ENCODE measurements around the gene WNT7B.

Gene WNT7B

DNA sequence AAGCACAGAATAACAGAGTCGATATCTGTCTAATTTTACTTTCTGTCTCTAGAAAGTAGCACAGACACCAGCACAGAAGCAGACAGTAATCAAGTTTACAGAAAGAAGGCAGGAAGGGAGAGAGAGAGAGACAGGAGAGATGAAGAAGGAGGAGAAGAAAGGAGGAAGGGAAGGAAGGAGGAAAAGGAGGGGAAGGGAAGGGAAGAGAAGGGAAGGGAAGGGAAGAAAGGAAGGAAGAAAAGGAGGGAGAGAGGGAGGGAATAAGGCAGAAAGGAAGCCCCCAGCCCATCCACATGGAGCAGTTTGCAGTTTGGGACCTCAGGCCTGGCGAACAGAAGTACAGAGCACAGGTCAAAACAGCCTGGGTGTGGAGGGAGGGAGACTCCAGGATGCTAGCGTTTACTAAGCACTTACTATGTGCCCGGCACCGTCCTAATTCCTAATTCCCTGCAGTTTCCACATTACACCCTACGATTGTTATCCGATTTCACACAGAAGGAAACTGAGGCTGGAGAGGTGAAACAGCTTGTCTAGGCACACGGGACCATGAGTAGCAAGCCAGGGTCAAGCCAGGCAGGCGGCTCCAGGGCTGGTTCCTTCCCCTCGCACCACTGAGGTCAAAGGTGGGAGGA is 46.0 kb upstream of the WNT7B start:
- DNase-seq (ENCODE audit: extremely low spot score), result no peak
- ChIA-PET POLR2A (interaction anchor here (1.1 to 1.3 kb wide), 2 partner anchors 13 to 50 kb away, joined by 3 to 4 read pairs; no protein-coding TSS in a partner anchor), CTCF (no interaction called here)
- TF ChIP-seq FOXK2 (IDR thresholded peaks at IDR 0.05), result no peak
- no peak for TF ChIP-seq HDGF (IDR thresholded peaks at IDR 0.05; ENCODE audit: borderline replicate concordance)
- TF ChIP-seq LEF1 (IDR thresholded peaks at IDR 0.05; ENCODE audit: borderline replicate concordance), result no peak
- no peak for TF ChIP-seq BHLHE40 (IDR thresholded peaks at IDR 0.05; ENCODE audit: borderline replicate concordance)
- no peak for TF ChIP-seq SUZ12 (IDR thresholded peaks at IDR 0.05)
- TF ChIP-seq, protein P1, sequence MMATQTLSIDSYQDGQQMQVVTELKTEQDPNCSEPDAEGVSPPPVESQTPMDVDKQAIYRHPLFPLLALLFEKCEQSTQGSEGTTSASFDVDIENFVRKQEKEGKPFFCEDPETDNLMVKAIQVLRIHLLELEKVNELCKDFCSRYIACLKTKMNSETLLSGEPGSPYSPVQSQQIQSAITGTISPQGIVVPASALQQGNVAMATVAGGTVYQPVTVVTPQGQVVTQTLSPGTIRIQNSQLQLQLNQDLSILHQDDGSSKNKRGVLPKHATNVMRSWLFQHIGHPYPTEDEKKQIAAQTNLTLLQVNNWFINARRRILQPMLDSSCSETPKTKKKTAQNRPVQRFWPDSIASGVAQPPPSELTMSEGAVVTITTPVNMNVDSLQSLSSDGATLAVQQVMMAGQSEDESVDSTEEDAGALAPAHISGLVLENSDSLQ (IDR thresholded peaks at IDR 0.05), result no peak
- TF ChIP-seq FOXA1 (IDR thresholded peaks at IDR 0.05), result no peak
- TF ChIP-seq CTBP1 (IDR thresholded peaks at IDR 0.05; ENCODE audit: borderline replicate concordance), result no peak
- TF ChIP-seq ELF4 (IDR thresholded peaks at IDR 0.05), result no peak
- no peak for TF ChIP-seq ARNT (IDR thresholded peaks at IDR 0.05)
- TF ChIP-seq TARDBP (IDR thresholded peaks at IDR 0.05), result no peak
- no peak for TF ChIP-seq NFRKB (IDR thresholded peaks at IDR 0.05)
- TF ChIP-seq FOXM1 (IDR thresholded peaks at IDR 0.05; ENCODE audit: borderline replicate concordance), result no peak
- TF ChIP-seq L3MBTL2 (conservative IDR thresholded peaks at IDR 0.05), result no peak
- TF ChIP-seq SP1 (IDR thresholded peaks at IDR 0.05), result no peak
- no peak for TF ChIP-seq ZNF384 (IDR thresholded peaks at IDR 0.05)

DNA sequence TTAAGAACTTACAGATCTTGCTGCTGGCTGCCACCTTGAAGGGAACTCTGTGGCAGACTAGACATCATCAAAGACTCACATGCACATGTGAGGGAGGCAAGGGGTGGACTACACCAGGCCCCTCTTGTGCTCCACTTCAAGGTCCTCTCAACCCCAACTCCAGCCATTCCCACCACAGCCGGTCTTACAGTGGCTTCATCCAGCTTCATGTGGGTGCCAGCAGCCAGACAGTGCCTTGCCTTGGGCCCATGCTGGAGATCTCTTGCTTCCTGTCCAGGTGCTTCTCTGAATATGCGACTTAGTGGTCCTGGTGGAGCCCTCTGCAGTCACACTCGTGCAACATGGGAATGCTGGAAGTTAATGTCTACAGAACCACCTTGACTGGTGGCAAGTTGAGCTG is 44.6 kb upstream of the WNT7B start:
- no peak for DNase-seq (ENCODE audit: extremely low spot score)
- TF ChIP-seq ARNT (IDR thresholded peaks at IDR 0.05) (no peak), NFRKB (IDR thresholded peaks at IDR 0.05) (no peak), LEF1 (IDR thresholded peaks at IDR 0.05; ENCODE audit: borderline replicate concordance) (no peak), L3MBTL2 (conservative IDR thresholded peaks at IDR 0.05) (no peak), ELF4 (IDR thresholded peaks at IDR 0.05) (no peak), ZNF384 (IDR thresholded peaks at IDR 0.05) (no peak), FOXK2 (IDR thresholded peaks at IDR 0.05) (no peak), FOXA1 (IDR thresholded peaks at IDR 0.05) (no peak), CTBP1 (IDR thresholded peaks at IDR 0.05; ENCODE audit: borderline replicate concordance) (no peak), FOXM1 (IDR thresholded peaks at IDR 0.05; ENCODE audit: borderline replicate concordance) (no peak), TARDBP (IDR thresholded peaks at IDR 0.05) (no peak), SP1 (IDR thresholded peaks at IDR 0.05) (no peak), SUZ12 (IDR thresholded peaks at IDR 0.05) (no peak), HDGF (IDR thresholded peaks at IDR 0.05; ENCODE audit: borderline replicate concordance) (no peak), BHLHE40 (IDR thresholded peaks at IDR 0.05; ENCODE audit: borderline replicate concordance) (no peak)
- TF ChIP-seq, protein P1 (IDR thresholded peaks at IDR 0.05), result no peak
- ChIA-PET CTCF (interaction anchor here (1.8 kb wide), 1 partner anchor 15 kb away, joined by 5 read pairs; no protein-coding TSS in a partner anchor), POLR2A (interaction anchor here (1.3 kb wide), 1 partner anchor 14 kb away, joined by 4 read pairs; no protein-coding TSS in a partner anchor)

DNA sequence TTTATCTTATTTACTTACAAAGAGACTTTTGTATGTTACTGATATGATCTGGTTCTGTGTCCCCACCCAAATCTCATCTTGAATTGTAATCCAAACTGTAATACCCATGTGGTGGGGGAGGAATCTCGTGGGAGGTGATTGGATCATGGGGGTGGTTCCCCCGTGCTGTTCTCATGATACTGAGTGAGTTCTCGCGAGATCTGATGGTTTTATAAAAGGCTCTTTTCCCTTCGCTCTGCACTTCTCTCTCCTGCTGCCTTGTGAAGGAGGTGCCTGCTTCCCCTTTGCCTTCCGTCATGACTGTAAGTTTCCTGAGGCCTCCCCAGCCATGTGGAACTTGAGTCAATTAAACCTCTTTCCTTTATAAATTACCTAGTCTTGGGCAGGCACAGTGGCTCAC is 42.4 kb upstream of the WNT7B start:
- TF ChIP-seq, protein P1 (IDR thresholded peaks at IDR 0.05), result no peak
- TF ChIP-seq L3MBTL2 (conservative IDR thresholded peaks at IDR 0.05) (no peak), SP1 (IDR thresholded peaks at IDR 0.05) (no peak), FOXK2 (IDR thresholded peaks at IDR 0.05) (no peak)
- ChIA-PET POLR2A (interaction anchor here (4.1 kb wide), 1 partner anchor 17 kb away, joined by 19 read pairs; no protein-coding TSS in a partner anchor), CTCF (no interaction called here)
- no peak for DNase-seq (ENCODE audit: extremely low spot score)

DNA sequence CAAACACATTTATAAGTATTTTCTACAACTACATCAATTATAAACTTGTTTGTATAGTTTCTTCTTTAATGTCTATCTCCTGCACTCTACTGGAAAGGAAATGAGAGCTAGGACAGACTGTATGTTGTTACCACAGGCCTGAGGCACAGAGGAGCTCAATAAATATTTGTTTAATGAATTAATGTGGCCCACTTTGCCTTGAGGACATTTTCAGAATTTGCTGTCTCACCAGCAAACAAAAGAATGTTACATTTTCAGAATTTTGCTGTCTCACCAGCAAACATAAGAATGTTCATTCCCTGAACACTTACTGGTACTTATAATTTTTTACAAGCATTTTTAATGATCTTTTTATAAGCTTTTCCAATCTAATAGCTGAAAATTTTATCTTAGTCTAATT is 41.9 kb upstream of the WNT7B start:
- TF ChIP-seq ARNT (IDR thresholded peaks at IDR 0.05) (no peak), FOXA1 (IDR thresholded peaks at IDR 0.05) (no peak), ZNF384 (IDR thresholded peaks at IDR 0.05) (no peak), SP1 (IDR thresholded peaks at IDR 0.05) (no peak), TARDBP (IDR thresholded peaks at IDR 0.05) (no peak), ELF4 (IDR thresholded peaks at IDR 0.05) (no peak), SUZ12 (IDR thresholded peaks at IDR 0.05) (no peak), CTBP1 (IDR thresholded peaks at IDR 0.05; ENCODE audit: borderline replicate concordance) (no peak), BHLHE40 (IDR thresholded peaks at IDR 0.05; ENCODE audit: borderline replicate concordance) (no peak), NFRKB (IDR thresholded peaks at IDR 0.05) (no peak), L3MBTL2 (conservative IDR thresholded peaks at IDR 0.05) (no peak), FOXK2 (IDR thresholded peaks at IDR 0.05) (no peak), FOXM1 (IDR thresholded peaks at IDR 0.05; ENCODE audit: borderline replicate concordance) (no peak), HDGF (IDR thresholded peaks at IDR 0.05; ENCODE audit: borderline replicate concordance) (no peak)
- TF ChIP-seq, protein P1 (IDR thresholded peaks at IDR 0.05), result no peak
- CTCF ChIA-PET, result no interaction called here
- POLR2A ChIA-PET, result interaction anchor here (4.1 kb wide), 1 partner anchor 17 kb away, joined by 19 read pairs; no protein-coding TSS in a partner anchor
- DNase-seq (ENCODE audit: extremely low spot score), result no peak

DNA sequence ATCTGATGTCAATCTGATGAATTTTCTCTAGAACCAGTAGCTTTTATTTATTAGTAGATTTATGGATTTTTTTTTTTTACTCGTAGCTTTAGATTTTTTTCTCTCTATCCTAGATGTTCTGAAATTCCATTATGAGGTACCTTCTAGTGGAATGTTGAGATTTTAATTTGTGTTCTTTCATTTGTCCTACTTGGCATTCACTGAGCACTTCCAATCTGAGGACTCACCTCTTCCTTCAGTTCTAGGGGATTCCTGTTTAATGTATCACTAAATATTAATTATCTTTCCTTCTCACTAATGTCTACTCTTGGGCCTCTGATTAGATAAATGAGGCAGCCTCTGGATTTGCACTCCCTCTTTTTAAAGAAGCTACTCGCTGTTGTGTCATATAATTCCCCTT is 40.2 kb upstream of the WNT7B start:
- CTCF ChIA-PET, result interaction anchor here (1.8 kb wide), 1 partner anchor 11 kb away, joined by 7 read pairs; no protein-coding TSS in a partner anchor
- DNase-seq (ENCODE audit: extremely low spot score), result no peak
- no peak for TF ChIP-seq FOXM1 (IDR thresholded peaks at IDR 0.05; ENCODE audit: borderline replicate concordance)
- no peak for TF ChIP-seq HDGF (IDR thresholded peaks at IDR 0.05; ENCODE audit: borderline replicate concordance)
- no peak for TF ChIP-seq FOXK2 (IDR thresholded peaks at IDR 0.05)
- no peak for TF ChIP-seq CTBP1 (IDR thresholded peaks at IDR 0.05; ENCODE audit: borderline replicate concordance)
- TF ChIP-seq BHLHE40 (IDR thresholded peaks at IDR 0.05; ENCODE audit: borderline replicate concordance), result no peak
- no peak for TF ChIP-seq L3MBTL2 (conservative IDR thresholded peaks at IDR 0.05)
- no peak for TF ChIP-seq ELF4 (IDR thresholded peaks at IDR 0.05)
- no peak for TF ChIP-seq SP1 (IDR thresholded peaks at IDR 0.05)
- TF ChIP-seq FOXA1 (IDR thresholded peaks at IDR 0.05), result no peak
- no peak for TF ChIP-seq TARDBP (IDR thresholded peaks at IDR 0.05)
- TF ChIP-seq, protein P1 (IDR thresholded peaks at IDR 0.05), result no peak
- TF ChIP-seq SUZ12 (IDR thresholded peaks at IDR 0.05), result no peak
- TF ChIP-seq LEF1 (IDR thresholded peaks at IDR 0.05; ENCODE audit: borderline replicate concordance), result no peak
- no peak for TF ChIP-seq NFRKB (IDR thresholded peaks at IDR 0.05)
- TF ChIP-seq ARNT (IDR thresholded peaks at IDR 0.05), result no peak
- TF ChIP-seq ZNF384 (IDR thresholded peaks at IDR 0.05), result no peak

More for the DNA sequence above, 40.2 kb upstream of the WNT7B start:
- POLR2A ChIA-PET, result interaction anchor here (4.1 kb wide), 1 partner anchor 19 kb away, joined by 19 read pairs; no protein-coding TSS in a partner anchor

Data from HEK293T (cell line).